GM19463 (cell line): ENCODE results near the gene PHKG2.
A peak's percentile ranks its signal among the peaks of the same experiment; 100 is the strongest.
"Not testable (repeated sequence)": the region's sequence is repeated elsewhere in the genome, so short reads cannot be mapped to it uniquely, and the experiment has no call there.

ENCODE experiments used
- ATAC-seq: cut with Tn5 transposase; IDR thresholded peaks from one replicate; pipeline ENCODE4 v1.9.1; 2021; ENCODE audit warnings: mild to moderate bottlenecking, moderate library complexity; ENCODE audit not compliant: unreplicated experiment

PHKG2 gene, protein sequence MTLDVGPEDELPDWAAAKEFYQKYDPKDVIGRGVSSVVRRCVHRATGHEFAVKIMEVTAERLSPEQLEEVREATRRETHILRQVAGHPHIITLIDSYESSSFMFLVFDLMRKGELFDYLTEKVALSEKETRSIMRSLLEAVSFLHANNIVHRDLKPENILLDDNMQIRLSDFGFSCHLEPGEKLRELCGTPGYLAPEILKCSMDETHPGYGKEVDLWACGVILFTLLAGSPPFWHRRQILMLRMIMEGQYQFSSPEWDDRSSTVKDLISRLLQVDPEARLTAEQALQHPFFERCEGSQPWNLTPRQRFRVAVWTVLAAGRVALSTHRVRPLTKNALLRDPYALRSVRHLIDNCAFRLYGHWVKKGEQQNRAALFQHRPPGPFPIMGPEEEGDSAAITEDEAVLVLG

DNA sequence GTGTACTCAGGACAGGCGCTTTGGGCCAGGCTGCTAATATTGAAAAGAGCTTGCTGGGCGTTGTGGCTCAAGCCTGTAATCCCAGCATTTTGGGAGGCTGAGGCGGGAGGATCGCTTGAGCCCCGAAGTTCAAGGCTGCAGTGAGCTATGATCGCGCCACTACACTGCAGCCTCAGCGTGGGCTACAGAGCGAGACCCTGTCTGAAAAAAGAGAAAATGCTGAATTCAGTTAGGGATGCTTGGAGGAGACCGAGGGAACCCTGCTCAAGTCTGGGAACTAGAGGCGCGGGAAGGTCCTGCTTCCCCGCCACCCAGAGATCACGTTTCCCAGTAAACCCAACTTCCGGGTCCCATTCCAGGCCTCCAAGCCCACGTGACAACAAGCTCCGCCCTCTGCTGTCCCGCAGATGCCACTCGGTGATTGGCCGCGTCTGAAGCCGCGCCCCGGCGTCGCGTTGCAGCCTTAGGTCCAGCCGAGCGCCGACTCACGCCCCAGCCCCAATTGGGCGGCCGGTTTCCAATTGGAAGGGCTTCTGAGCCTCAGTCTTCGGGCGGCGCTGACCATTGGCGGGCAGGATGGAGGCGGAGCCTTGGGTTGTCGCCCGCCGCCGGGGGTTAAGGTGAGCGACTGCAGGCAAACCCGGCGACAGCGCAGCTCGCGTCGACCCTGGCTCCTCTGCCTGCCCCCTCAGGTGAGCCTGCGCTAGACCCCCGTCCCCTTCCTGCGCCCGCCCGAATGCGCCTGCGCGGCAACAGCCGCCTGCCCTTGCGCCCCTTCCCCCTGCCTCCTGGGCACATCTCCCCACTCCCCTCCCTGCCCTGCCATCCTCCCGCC is at the start of gene PHKG2:
PHKG2 (plus strand) TSS at position 627 of the 835 bp plus-strand sequence. CDS start 396 bp downstream, outside the sequence.
- ATAC-seq, result peak; percentile 98

DNA sequence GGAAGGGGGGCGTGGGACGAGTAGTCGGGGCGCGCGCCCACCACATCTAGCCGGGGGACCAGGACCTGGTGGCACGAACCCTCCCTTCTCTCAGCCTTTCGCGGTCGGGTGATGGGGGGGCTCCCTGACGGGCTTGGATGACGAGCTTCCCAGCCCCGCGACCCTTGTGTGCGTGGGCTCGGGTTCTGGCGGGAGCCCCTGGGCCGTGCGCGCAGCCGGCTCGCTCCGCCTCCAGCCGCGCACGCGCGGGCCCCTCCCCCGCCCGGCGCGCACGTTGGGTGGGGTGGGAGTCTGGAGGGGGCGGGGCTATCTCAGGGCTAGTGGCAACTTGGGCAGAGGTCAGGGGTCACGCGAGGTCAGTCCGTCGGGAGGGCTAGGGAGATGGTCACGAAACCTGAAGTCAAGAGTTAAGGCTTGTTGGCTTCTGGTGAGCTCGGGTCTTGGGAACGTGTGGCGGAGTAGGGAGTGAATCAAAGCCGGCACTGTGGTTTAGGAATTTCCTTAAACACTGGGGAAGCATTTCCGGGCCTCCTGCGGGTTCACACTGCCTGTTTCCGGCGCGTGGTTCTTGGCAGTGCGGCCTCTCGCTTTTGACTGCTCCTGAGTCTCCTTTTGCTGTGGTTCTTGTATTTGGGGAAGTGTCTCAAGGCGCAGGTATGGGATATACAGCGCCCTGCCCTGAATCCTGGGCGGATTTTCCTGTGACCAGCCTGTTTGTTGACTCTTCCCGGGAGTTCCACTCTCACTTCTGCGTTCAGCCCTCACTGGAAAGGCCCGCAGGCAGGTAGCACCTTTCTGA is 49.2 kb upstream of the PHKG2 start, which contains the start of gene SRCAP:
SRCAP (plus strand) TSS at position 356 of the 799 bp plus-strand sequence. CDS start 1,654 bp downstream, outside the sequence.
- ATAC-seq, result peak; percentile 30

DNA sequence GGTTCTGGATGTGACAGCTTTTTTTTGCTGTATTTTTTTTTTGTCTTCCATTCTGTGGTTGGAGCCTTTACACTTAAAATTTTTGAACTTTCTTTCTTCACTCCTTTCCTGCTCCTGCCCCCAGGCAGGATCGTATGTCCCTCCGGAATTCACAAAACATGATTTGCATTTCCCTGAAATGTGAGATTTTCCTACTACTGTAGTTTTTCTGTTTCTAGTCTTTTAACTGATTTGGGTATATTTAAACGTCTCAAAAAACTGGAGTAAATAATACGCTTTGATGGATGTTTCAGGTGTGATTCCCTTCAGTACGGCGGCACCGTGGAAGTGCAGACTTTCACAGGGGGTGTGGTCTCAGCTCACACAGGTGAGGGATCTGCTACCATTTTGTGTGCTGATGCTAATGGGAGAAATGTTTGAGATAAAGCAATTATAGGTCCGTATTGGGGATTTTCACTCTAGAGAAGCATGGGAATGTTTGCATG is 48.6 kb upstream of the PHKG2 start:
- no peak for ATAC-seq

DNA sequence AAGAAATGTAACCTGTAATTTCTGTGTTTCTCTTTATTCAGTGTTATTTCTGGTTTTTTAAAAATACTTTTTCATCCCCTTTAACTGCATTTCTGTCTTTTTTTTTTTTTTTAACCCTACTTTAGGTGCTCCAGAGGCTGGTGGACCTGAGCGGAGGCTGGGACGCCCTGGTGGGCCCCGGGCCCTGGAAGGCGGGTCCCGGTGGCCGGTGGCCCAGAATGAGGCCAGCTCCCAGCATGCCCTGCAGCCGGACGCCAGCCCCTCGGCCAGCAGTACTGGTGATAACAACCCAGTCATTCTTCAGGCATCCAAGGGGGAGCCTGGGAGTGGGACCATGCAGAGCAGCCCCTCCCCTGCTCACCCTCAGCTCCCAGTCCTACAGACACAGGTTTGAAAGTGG is 47.7 kb upstream of the PHKG2 start:
- no peak for ATAC-seq

DNA sequence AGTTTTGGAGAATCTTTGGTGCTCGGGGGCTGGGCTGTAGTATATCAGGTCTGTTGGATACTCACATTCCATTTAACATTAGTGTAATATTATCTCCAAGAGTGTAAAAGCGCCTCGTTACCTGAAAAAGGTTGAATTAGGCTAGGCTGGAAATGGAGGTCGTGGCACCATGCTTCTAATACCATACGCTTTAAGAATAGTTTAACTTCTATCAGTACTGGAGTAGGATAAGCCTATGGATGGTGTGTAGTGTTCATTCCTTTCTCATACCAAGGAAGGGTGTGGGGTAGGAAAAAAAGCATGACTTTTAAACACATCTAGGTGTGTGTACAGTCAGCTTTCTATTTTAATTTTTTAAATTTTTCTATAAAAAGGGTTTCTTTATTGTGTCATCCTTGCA is 47.3 kb upstream of the PHKG2 start:
- ATAC-seq, result no peak

DNA sequence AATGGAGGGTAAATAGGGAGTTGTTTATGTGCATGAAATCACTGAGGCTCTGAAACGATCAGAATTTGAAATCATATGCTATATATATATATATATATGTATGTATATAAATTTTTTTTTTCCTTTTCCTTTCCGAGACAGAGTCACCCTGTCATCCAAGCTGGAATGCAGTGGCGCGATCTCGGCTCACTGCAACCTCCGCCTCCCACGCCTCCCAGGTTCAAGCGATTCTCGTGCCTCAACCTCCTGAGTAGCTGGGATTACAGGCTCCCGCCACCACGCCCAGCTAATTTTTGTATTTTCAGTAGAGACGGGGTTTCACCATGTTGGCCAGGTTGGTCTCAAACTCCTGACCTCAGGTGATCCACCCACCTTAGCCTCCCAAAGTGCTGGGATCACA is 45.2 kb upstream of the PHKG2 start:
- not testable (repeated sequence) for ATAC-seq

DNA sequence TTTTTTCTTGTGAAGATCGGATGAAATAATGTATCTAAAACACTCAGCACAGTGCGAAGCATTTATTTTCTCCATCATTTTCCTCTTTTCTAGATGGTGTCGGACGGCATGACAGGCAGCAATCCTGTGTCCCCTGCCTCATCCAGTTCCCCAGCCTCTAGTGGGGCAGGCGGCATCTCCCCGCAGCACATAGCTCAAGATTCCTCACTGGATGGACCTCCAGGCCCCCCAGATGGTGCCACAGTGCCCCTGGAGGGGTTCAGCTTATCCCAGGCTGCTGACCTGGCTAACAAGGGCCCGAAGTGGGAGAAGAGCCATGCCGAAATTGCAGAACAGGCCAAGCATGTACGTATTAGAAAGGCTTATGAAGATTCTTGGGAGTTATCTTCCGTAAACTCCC is 44.3 kb upstream of the PHKG2 start:
- ATAC-seq, result no peak

DNA sequence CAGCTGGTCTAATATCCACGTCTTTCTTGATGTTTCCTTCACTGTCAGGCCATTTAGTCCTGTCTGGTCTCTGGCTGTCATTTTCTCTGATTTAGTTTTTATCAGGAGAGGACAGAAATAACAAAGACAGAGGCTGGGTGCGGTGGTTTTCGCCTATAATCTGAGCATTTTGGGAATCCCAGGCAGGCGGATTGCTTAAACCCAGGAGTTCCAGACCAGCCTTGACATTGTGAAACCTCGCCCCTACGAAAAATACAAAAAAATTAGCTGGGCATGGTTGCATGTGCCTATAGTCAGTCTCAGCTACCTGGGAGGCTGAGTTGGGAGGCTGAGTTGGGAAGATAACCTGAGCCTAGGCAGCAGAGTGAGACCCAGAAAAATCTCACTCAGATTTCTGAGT is 42.2 kb upstream of the PHKG2 start:
- no peak for ATAC-seq

DNA sequence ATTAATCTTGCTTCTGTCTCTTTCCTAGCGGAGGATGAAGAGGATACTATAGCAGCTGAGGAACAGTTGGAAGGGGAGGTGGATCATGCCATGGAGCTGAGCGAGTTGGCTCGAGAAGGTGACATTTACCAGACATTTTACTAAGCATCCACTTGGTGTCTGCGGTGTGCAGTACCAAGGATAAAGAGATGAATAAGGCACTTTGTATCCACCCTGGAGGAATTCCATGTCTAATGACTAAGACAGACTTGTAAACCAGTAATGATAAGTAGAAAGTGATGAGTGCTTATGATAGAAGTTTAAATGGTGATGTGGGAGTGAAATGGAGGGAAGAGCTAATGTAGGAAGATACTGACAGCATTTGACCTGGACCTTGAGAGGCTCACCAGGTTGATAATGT is 37.3 kb upstream of the PHKG2 start:
- no peak for ATAC-seq

DNA sequence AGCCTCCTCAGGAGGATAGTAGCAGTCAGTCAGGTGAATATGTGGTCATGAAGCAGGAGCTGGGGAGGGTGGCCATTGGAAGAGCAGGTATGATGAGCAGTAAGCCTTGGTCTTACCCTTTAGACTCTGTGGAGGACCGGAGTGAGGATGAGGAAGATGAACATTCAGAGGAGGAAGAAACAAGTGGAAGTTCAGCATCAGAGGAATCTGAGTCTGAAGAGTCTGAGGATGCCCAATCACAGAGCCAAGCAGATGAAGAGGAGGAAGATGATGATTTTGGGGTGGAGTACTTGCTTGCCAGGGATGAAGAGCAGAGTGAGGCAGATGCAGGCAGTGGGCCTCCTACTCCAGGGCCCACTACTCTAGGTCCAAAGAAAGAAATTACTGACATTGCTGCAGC is 36.5 kb upstream of the PHKG2 start:
- ATAC-seq, result no peak

DNA sequence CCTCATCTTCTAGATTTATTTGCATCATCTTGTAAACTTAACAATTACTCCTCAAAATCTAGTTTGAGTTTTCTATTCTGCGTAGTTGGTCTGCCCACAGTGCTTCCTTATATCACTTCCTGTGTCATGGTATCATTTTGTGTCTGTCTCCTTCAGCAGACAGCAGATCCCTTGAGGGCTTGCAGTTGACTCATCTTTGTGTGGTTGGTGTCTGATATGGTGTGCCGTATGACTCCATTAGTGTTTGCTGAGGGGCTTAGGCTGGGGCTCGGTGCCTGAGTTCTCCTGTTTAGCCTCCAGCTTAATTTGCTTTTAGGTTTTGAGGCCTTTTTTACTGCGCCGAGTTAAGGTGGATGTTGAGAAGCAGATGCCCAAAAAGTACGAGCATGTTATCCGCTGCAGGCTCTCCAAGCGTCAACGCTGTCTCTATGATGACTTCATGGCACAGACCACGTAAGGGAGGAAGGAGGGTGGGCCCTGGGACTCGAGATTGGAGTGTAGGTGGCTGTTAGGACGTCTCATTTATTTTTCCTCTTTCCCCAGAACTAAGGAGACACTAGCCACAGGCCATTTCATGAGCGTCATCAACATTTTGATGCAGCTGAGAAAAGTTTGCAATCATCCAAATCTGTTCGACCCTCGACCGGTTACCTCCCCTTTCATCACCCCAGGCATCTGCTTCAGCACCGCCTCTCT is 32.3 kb upstream of the PHKG2 start:
- ATAC-seq, result no peak

DNA sequence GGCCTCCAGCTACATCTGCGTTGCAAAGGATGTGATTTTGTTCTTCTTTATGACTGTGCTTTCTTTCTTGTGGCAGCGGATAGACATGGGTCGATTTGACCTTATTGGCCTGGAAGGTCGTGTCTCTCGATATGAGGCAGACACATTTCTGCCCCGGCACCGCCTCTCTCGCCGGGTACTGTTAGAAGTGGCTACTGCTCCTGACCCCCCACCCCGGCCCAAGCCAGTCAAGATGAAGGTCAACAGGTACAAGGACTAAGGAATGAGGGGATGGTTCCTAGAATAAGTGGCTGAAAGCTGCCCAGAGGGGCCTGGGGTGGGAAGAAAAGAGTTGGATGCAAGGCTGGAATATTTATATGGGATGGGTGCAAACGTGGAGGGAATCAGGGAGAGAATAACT is 28.1 kb upstream of the PHKG2 start:
- no peak for ATAC-seq

DNA sequence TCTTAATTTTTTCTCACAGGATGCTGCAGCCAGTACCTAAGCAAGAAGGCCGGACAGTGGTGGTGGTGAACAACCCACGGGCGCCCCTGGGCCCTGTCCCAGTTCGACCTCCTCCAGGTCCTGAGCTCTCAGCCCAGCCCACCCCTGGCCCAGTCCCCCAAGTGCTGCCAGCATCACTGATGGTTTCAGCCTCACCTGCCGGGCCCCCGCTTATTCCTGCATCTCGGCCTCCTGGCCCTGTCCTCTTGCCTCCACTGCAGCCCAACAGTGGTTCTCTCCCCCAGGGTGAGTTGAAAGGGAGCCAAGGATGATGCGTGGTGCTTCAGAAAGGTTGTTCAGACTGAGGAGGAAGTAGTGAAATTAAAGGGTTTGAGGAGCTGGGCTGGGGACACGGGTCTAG is 27.5 kb upstream of the PHKG2 start:
- no peak for ATAC-seq

DNA sequence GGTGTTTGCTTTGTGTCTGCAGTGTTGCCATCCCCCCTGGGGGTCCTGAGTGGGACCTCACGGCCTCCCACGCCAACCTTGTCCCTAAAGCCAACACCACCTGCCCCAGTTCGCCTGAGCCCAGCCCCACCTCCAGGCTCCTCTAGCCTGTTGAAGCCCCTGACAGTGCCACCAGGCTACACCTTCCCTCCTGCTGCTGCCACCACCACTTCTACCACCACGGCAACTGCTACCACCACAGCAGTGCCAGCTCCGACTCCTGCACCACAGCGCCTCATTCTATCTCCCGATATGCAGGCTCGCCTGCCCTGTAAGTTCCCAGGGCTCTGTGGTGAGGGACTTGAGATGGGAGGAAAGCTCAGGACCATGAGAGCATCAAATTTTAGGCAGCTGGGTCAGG is 27.1 kb upstream of the PHKG2 start:
- no peak for ATAC-seq

DNA sequence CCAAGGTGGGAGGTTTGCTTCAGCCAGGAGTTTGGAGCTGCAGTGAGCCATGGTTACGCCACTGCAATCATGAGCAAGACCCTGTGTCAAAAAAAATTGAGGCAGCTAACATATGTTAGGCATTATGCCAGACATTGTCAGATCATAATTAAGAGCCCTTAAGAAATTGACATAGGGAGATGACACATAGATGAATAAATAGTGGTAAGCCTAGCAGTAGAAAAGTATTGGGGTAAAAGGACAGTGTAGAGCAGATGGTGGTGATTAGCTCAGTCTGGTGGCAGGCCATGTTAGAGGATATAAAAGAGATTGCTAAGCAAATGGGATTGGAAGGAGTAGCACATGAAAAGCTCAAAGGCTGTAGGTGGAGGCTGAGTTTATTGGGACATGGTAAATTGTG is 26.6 kb upstream of the PHKG2 start:
- ATAC-seq, result no peak

DNA sequence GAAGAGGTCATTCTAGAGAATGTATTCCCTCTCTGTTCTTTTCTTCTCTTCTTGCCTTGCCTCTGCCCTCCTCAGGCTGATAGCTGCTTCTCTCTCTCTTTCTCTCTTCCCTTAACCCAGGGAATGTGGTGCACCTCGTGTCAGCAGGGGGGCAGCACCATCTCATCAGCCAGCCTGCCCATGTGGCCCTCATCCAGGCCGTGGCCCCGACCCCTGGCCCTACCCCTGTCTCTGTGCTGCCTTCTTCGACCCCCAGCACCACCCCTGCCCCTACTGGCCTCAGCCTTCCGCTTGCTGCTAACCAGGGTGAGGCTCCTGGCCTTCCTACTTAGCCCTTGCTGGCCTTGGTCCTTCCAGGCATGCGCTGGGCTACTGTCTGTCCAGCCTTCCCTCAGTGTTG is 25.8 kb upstream of the PHKG2 start:
- ATAC-seq, result no peak

DNA sequence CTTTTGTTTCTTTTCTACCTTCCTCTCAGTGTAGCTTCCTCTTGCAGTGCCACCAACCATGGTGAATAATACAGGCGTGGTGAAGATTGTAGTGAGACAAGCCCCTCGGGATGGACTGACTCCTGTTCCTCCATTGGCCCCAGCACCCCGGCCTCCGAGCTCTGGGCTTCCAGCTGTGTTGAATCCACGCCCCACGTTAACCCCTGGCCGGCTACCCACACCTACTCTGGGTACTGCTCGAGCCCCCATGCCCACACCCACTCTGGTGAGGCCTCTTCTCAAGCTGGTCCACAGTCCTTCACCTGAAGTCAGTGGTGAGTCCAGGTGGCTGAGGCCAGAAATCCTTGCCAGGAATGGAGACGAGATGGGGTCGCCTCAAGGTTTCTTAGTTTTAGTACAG is 25.3 kb upstream of the PHKG2 start:
- no peak for ATAC-seq

DNA sequence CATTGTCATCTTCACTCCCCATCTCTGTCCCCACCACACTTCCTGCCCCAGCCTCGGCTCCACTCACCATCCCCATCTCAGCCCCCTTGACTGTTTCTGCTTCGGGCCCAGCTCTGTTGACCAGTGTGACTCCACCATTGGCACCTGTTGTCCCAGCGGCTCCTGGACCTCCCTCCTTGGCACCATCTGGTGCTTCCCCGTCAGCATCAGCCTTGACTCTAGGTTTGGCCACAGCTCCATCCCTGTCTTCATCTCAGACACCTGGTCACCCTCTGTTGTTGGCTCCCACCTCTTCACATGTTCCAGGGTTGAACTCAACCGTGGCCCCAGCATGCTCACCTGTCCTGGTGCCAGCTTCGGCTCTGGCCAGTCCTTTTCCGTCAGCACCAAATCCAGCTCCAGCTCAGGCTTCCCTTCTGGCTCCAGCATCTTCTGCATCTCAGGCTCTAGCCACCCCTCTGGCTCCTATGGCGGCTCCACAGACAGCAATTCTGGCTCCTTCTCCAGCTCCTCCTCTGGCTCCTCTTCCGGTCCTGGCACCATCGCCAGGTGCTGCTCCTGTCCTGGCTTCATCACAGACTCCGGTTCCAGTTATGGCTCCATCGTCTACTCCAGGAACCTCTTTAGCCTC is 24.4 kb upstream of the PHKG2 start:
- no peak for ATAC-seq

DNA sequence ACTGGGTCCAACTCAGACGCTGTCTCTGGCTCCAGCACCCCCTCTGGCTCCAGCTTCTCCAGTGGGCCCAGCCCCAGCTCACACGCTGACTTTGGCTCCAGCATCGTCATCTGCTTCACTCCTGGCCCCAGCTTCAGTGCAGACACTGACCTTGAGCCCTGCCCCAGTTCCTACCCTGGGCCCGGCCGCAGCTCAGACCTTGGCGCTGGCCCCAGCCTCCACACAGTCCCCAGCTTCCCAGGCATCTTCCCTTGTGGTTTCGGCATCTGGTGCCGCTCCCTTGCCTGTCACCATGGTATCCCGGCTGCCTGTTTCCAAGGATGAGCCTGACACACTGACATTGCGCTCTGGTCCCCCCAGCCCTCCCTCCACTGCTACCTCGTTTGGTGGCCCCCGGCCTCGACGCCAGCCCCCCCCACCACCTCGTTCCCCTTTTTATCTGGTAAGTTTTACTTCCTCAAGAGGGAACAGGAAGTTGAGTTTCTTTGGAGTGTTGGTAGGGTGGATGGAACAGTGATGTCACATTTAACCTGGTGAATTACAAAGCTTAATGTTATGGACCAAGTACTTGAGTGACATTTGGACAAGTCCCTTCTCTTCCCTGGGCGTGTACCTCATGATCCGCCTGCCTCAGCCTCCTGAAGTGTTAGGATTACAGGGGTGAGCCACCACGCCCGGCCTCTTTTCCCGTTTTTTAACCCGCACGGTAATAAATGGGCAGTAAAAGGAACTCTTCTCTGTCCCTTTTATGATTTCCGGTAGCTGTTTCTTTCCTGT is 23.4 kb upstream of the PHKG2 start:
- no peak for ATAC-seq
